Esophagus muscularis mucosa (tissue), 4 donors: Measurements from ENCODE around the gene GSK3B.

Experiments
- EP300 ChIP-seq: sonication (generic); formaldehyde crosslinking; IDR thresholded peaks from one replicate; pipeline ENCODE4 v1.6.1; 2017; ENCODE audit warnings: antibody characterized with exemption
- POLR2A ChIP-seq: fragments of 450-650 bp; IDR thresholded peaks from one replicate; pipeline ENCODE4 v1.6.1; 2017; ENCODE audit warnings: antibody characterized with exemption, moderate library complexity, mild to moderate bottlenecking, low read depth
- TF ChIP-seq, protein P1 (sequence below), 3 experiments: fragments of 200-600 bp in 2 of 3; fragments of 450-650 bp in 1 of 3; sonication (generic) in 2 of 3; IDR thresholded peaks; one replicate each; pipeline ENCODE4 v1.5.1; 2017 to 2019; ENCODE audit warnings: antibody characterized with exemption in 3 of 3, mild to moderate bottlenecking in 2 of 3, moderate library complexity in 1 of 3

DNA sequence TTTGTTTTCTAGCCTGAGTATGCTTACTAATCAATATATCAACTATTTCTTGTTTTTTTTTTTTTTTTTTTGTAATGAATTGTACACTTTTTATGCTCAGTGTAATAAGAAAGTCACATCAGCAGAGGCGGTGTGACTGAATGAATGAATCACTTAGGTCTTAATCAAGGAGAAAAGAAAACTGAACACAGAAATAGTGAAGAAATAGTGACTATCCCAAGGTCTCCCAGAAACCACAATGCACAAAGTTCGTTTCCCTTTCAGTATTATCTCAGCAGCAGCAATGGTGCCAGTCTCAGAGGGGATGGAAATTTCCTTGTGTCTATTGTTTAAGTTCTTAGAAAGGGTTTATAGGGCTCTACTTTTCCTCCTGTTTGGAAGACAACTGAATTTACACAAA is 231.6 kb downstream of the GSK3B start:
- TF ChIP-seq, protein P1, sequence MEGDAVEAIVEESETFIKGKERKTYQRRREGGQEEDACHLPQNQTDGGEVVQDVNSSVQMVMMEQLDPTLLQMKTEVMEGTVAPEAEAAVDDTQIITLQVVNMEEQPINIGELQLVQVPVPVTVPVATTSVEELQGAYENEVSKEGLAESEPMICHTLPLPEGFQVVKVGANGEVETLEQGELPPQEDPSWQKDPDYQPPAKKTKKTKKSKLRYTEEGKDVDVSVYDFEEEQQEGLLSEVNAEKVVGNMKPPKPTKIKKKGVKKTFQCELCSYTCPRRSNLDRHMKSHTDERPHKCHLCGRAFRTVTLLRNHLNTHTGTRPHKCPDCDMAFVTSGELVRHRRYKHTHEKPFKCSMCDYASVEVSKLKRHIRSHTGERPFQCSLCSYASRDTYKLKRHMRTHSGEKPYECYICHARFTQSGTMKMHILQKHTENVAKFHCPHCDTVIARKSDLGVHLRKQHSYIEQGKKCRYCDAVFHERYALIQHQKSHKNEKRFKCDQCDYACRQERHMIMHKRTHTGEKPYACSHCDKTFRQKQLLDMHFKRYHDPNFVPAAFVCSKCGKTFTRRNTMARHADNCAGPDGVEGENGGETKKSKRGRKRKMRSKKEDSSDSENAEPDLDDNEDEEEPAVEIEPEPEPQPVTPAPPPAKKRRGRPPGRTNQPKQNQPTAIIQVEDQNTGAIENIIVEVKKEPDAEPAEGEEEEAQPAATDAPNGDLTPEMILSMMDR (IDR thresholded peaks at IDR 0.05): no peak
- TF ChIP-seq EP300 (no peak), POLR2A (no peak)
